GM21786 (cell line): ENCODE measurements around the gene MAGI1.
"Not testable (repeated sequence)": the region's sequence is repeated elsewhere in the genome, so short reads cannot be mapped to it uniquely, and the experiment has no call there.

Experiments used
- ATAC-seq: cut with Tn5 transposase; IDR thresholded peaks from one replicate; pipeline ENCODE4 v1.9.1; 2021; ENCODE audit not compliant: unreplicated experiment

The MAGI1 gene

GRCh38 chr3:65581313-65581712 is 457.4 kb downstream of the MAGI1 start:
- ATAC-seq, result no peak

- no peak for ATAC-seq
Observed at GRCh38 chr3:65578861-65579260, 459.9 kb downstream of the MAGI1 start.

- no peak for ATAC-seq
Observed at GRCh38 chr3:65577843-65578430, 460.8 kb downstream of the MAGI1 start.

GRCh38 chr3:65576966-65577365 is 461.8 kb downstream of the MAGI1 start:
- ATAC-seq, result no peak

GRCh38 chr3:65576228-65576627 is 462.5 kb downstream of the MAGI1 start:
- ATAC-seq, result no peak

- ATAC-seq, result no peak
Observed at GRCh38 chr3:65575376-65575840, 463.3 kb downstream of the MAGI1 start.

GRCh38 chr3:65573548-65574116 is 465.1 kb downstream of the MAGI1 start:
- ATAC-seq, result no peak

GRCh38 chr3:65572175-65572777 is 466.4 kb downstream of the MAGI1 start:
- no peak for ATAC-seq

GRCh38 chr3:65569845-65570405 is 468.8 kb downstream of the MAGI1 start:
- no peak for ATAC-seq

GRCh38 chr3:65569129-65569528 is 469.6 kb downstream of the MAGI1 start:
- ATAC-seq, result no peak

GRCh38 chr3:65568497-65568896 is 470.2 kb downstream of the MAGI1 start:
- no peak for ATAC-seq

- not testable (repeated sequence) for ATAC-seq
Observed at GRCh38 chr3:65565744-65566143, 473.0 kb downstream of the MAGI1 start.

GRCh38 chr3:65564483-65564882 is 474.2 kb downstream of the MAGI1 start:
- no peak for ATAC-seq

GRCh38 chr3:65563861-65564260 is 474.9 kb downstream of the MAGI1 start:
- no peak for ATAC-seq

GRCh38 chr3:65562447-65562846 is 476.3 kb downstream of the MAGI1 start:
- no peak for ATAC-seq

- no peak for ATAC-seq
Observed at GRCh38 chr3:65561617-65562016, 477.1 kb downstream of the MAGI1 start.

GRCh38 chr3:65560901-65561300 is 477.8 kb downstream of the MAGI1 start:
- ATAC-seq, result no peak

- no peak for ATAC-seq
Observed at GRCh38 chr3:65560133-65560532, 478.6 kb downstream of the MAGI1 start.

GRCh38 chr3:65559643-65560042 is 479.1 kb downstream of the MAGI1 start:
- no peak for ATAC-seq

GRCh38 chr3:65558826-65559225 is 479.9 kb downstream of the MAGI1 start:
- no peak for ATAC-seq

GRCh38 chr3:65557899-65558564 is 480.7 kb downstream of the MAGI1 start:
- no peak for ATAC-seq
